T-helper 1 cell treated with Interleukin-12 subunit alpha and Interleukin-12 subunit beta and Interleukin-4 antibody, amounts not matched to agents 30 μg/mL and 1 μg/mL, for 36 hours (primary cell): ENCODE results near the gene COL4A1.

Experiments
- H3K27ac Mint-ChIP-seq: one replicate; pipeline ENCODE4 v1.8.0; 2021; ENCODE audit warnings: mild to moderate bottlenecking, mixed read lengths
- H3K27me3 Mint-ChIP-seq: one replicate; pipeline ENCODE4 v1.8.0; 2021; ENCODE audit warnings: low read depth, mixed read lengths
- H3K36me3 Mint-ChIP-seq: one replicate; pipeline ENCODE4 v1.8.0; 2021; ENCODE audit warnings: low read depth, mixed read lengths
- H3K4me1 Mint-ChIP-seq: one replicate; pipeline ENCODE4 v1.8.0; 2021; ENCODE audit warnings: low read depth, mixed read lengths
- H3K4me3 Mint-ChIP-seq: one replicate; pipeline ENCODE4 v1.8.0; 2021; ENCODE audit warnings: mild to moderate bottlenecking, moderate library complexity, mixed read lengths
- H3K9me3 Mint-ChIP-seq: one replicate; pipeline ENCODE4 v1.8.0; 2021; ENCODE audit warnings: mixed read lengths

COL4A1 gene

DNA sequence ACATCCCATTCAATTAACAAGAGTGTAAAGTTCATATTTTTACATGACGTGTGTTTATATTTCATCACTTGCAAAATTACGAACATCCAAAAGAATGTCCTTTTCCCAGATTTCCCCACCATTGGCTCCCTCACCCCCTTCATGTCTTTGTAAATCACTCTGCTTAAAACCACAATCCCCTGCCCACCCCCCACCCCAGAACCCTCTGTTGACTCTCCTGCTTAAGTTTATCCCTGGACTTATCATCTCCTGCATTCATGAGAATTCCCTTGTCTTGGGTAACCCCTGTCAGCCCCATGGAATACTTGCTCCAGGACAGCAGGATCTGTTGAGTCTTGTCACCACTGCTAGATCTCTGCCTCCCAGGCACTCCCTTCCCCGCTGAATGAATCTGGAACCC, 109.9 kb downstream of the COL4A1 start:
- peaks cover 4% of the 10 kb centered on the region for H3K27me3 Mint-ChIP-seq
- H3K4me3 Mint-ChIP-seq = no peak overlapping the region
- H3K9me3 Mint-ChIP-seq = no peaks in the 10 kb centered on the region
- H3K27ac Mint-ChIP-seq = no peak overlapping the region
- no peaks in the 10 kb centered on the region for H3K36me3 Mint-ChIP-seq
- peaks cover 2% of the 10 kb centered on the region for H3K4me1 Mint-ChIP-seq

DNA sequence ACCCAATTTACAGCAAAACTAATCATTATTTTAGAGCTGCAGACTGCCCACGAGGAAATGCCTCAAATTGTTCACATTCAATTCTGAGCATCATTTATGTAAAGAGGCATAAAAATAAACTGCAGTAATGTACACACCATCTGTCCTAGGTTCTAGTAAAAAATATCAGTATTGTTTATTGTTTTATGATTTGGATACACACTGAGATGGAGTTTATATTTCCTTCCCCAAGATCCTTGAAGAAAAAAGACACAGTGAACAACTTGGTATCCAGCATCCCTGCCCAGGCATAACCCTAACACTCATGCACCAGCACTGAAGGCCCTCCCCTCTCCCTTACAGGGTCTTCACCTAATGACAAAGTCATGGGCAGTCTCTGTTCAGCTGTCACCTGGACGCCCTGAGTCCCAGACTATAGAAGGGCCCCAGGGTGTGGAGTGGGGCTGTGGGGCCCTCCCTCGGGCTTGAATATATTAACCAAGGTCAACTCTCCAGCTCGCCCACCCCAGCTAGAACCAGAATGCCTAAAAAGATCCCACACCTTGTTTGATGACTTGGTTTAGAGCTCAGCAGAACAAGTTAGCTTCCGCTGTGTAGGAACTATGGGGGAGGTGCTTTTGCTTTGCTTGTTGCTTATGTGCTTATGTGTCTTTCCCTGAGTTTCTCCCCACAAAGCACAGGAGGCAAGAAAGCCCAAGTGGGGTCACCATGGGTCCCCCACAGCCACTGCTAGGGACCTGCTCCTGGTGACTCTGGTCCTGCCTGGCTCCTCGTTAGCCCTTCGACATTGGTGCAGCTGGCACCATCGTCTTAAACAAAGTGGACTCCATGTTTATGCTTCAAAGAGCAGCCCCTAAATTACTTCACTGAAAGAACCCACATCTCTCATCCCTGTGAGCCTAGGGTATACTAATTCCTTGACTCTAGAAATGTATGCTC, 111.1 kb downstream of the COL4A1 start:
- Mint-ChIP-seq H3K36me3 (no peaks in the 10 kb centered on the region), H3K4me3 (no peak overlapping the region), H3K4me1 (no peaks in the 10 kb centered on the region), H3K27me3 (peaks cover 5% of the 10 kb centered on the region), H3K27ac (no peak overlapping the region), H3K9me3 (no peaks in the 10 kb centered on the region)

DNA sequence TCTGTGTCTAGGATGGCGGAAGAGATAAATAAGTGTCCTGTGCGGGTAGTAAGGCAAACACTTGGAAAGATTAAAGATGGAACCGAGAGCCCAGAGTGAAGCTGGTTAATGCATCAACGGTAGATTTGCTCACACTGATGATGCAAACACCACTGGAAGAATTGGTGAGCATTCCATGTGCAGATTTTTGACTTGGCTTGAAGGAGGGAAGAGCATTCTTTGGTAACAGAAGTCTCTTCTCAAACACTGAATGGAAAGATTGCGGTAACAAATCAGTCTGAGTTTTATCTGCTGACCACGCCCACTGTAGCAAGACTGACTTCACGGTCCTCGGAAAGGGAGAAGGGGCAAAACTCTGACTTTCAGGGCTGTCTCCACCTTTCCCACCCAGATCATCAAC, 112.5 kb downstream of the COL4A1 start:
- peaks cover 7% of the 10 kb centered on the region for H3K27me3 Mint-ChIP-seq
- H3K27ac Mint-ChIP-seq = no peak overlapping the region
- H3K36me3 Mint-ChIP-seq = no peaks in the 10 kb centered on the region
- H3K4me3 Mint-ChIP-seq = no peak overlapping the region
- no peaks in the 10 kb centered on the region for H3K4me1 Mint-ChIP-seq
- H3K9me3 Mint-ChIP-seq = no peaks in the 10 kb centered on the region

DNA sequence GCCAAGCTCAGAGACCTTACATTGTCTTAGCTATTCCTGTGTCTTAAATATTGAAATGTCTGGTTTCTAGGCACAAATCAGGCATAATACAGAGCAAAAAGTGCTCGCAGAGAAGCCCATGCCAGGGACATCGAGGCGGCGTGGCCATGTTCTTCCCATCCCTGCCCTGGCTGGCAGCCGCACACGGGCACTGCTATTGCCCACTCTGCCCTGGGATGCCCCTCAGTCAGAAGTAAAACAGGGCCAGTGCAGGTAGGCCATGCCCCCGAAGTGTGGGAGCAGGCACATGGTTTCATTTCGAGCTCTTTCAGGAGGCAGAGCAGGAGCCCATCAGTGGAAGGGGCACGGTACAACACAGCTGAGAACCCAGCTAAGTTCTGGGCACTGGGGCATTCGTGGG, 113.5 kb downstream of the COL4A1 start:
- no peaks in the 10 kb centered on the region for H3K9me3 Mint-ChIP-seq
- no peaks in the 10 kb centered on the region for H3K4me1 Mint-ChIP-seq
- no peak overlapping the region for H3K27ac Mint-ChIP-seq
- H3K4me3 Mint-ChIP-seq = no peak overlapping the region
- H3K27me3 Mint-ChIP-seq = peaks cover 8% of the 10 kb centered on the region
- no peaks in the 10 kb centered on the region for H3K36me3 Mint-ChIP-seq

DNA sequence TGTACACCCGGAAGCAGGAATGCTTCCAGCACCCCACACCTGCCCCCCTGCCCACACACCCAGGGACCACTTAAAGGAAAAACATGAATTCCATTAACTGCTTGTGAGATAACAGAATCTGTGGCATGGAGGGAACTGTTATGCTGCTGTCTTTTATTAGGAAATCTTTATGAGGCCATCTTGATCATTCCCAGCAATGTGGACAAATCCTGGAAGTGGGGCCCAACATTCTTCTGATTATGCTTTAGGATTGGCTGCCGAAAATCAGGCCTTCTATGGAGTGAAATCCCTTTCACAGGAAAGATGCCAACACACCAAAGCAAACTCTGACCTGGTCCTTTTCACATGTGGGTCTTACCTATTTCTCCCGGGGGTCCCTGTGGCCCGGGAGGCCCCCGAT, 114.5 kb downstream of the COL4A1 start:
- no peaks in the 10 kb centered on the region for H3K36me3 Mint-ChIP-seq
- no peaks in the 10 kb centered on the region for H3K9me3 Mint-ChIP-seq
- H3K27ac Mint-ChIP-seq = no peak overlapping the region
- H3K4me3 Mint-ChIP-seq = no peak overlapping the region
- H3K27me3 Mint-ChIP-seq = peaks cover 13% of the 10 kb centered on the region
- H3K4me1 Mint-ChIP-seq = no peaks in the 10 kb centered on the region

DNA sequence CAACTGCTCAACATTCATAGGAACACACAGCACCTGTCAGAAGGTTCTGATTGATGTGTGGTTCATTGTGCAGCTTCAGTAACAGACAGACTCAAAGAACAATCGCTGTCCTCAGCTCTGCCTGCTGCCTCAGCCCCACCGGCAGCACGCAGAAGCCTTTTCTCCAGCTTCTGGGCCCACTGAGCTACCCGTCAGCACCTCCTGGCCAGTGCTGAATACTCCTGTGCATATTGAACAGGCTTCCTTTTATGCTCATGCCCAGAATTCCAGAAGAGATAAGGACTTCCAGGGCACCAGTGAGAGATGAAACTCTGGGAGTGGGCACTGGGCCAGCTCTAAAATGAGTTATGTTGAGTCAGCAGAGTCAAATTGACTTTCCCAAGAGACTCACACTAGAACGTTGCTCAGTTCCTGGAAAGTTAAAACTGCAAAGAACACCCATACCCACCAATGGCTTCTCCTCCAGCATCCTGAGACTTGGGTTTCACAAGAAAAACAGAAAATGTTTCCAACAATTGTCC, 119.3 kb downstream of the COL4A1 start:
- Mint-ChIP-seq H3K9me3 (no peaks in the 10 kb centered on the region), H3K4me1 (no peaks in the 10 kb centered on the region), H3K4me3 (no peak overlapping the region), H3K27me3 (peaks cover 9% of the 10 kb centered on the region), H3K27ac (no peak overlapping the region), H3K36me3 (no peaks in the 10 kb centered on the region)

DNA sequence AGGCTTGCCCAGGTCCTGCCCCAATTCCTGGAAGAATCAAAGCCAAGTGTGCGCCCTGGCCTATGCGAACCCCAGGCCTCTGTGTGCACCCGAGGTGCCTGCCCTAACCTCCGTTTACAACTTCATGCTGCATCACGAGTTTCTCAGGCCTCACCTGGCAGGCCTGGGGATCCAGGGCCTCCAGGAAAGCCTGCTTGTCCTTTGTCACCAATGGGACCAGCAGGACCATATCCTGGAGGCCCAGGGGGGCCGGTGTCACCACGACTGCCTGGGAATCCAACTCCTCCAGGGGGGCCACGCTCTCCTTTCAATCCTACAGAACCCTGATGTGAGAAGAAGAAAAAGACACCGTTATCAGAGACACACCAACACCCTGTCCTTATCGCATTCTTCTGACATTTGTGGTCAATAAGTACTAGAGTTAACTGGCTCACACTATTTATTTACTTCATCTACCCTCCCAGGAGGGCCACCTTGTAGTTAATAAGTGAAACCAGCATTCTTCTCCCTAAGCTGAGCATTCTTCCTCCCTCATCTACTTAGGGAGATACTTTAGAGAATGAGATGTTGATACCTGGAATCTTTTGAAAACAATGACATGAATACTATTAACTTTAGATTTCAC, 120.6 kb downstream of the COL4A1 start:
- Mint-ChIP-seq H3K27ac (no peak overlapping the region), H3K36me3 (no peaks in the 10 kb centered on the region), H3K27me3 (peaks cover 9% of the 10 kb centered on the region), H3K4me1 (no peaks in the 10 kb centered on the region), H3K4me3 (no peak overlapping the region), H3K9me3 (no peaks in the 10 kb centered on the region)

DNA sequence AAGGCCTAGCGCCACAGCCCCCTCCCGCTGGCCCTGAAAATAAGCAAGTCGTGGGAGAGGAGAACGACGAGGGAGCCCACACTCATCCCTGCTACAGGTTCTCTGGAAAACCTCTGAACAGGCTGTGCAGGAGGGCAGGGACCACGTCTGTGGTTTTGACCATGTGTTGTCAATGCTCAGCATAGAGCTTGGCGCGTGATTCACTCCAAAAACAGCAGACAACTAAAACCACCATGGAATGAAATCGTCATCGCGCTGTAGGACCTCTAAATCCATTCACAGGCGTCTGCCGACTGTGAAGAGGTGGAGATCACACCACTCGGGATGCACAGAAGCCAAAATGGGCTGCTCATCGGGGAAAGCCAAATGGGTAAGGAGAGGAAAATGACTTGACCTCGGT, 121.3 kb downstream of the COL4A1 start:
- Mint-ChIP-seq H3K9me3 (no peaks in the 10 kb centered on the region), H3K27ac (no peak overlapping the region), H3K4me1 (no peaks in the 10 kb centered on the region), H3K4me3 (no peak overlapping the region), H3K36me3 (no peaks in the 10 kb centered on the region), H3K27me3 (peaks cover 7% of the 10 kb centered on the region)

GRCh38 chr13:110183910-110184309, 123.0 kb downstream of the COL4A1 start:
- Mint-ChIP-seq H3K4me1 (no peaks in the 10 kb centered on the region), H3K9me3 (no peaks in the 10 kb centered on the region), H3K27ac (no peak overlapping the region), H3K36me3 (no peaks in the 10 kb centered on the region), H3K27me3 (peaks cover 6% of the 10 kb centered on the region), H3K4me3 (no peak overlapping the region)

DNA sequence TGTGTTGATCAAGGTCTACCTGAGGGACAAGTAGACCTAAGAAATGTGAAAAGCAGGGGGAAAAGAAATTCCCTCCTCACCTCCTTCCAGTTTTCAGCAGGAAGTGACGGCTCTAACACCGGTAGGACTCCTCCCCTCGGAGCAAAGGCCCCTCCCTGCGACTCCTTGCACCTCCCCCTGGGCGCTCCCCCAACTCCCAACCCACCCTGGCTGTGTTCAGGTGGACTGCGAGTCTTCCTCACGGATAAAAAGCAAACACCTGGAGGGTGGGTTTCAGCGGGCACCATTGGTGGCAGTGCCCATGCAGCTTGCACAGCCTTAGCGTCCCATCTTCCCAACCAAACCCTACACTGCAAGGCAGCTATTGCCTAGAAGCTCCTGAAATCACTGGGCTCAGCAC, 124.5 kb downstream of the COL4A1 start:
- Mint-ChIP-seq H3K27me3 (no peaks in the 10 kb centered on the region), H3K27ac (no peak overlapping the region), H3K4me1 (no peaks in the 10 kb centered on the region), H3K4me3 (no peak overlapping the region), H3K36me3 (no peaks in the 10 kb centered on the region), H3K9me3 (no peaks in the 10 kb centered on the region)

DNA sequence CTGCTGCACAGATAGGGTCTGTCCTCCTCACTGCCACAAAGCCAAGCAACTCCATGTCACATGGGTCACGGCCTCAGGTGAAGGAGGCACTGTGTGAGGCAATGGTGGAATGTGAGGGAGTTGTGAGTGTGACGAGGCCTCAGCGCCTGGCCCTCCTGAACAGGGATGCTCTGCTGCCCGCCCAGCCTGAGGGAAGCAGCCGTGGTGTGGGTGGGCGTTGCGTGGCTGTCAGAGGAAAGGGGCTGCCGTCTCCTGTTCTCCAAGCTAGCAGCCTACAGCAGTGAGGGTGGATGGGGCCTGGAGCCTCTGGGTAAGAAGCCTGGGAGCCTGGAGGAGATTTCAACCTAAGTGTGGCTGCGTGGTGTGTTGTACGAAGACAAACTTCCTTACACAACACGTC, 125.0 kb downstream of the COL4A1 start:
- Mint-ChIP-seq H3K4me3 (no peak overlapping the region), H3K36me3 (no peaks in the 10 kb centered on the region), H3K27me3 (no peaks in the 10 kb centered on the region), H3K4me1 (no peaks in the 10 kb centered on the region), H3K27ac (no peak overlapping the region), H3K9me3 (no peaks in the 10 kb centered on the region)

DNA sequence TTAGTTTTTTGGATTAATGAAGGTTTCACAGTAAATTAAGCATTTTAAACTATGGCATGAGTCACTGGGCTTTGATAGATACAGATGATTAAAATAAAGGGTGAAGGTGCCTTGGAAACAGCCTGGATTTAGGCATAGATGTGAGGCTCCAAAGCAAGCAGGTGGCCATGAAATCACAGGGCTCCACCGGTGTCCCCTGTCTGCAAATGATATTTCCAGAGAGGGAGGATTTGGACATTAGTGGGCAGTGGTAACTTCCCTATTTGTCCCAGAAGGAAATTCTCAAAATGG, 127.2 kb downstream of the COL4A1 start:
- no peaks in the 10 kb centered on the region for H3K27me3 Mint-ChIP-seq
- H3K9me3 Mint-ChIP-seq = no peaks in the 10 kb centered on the region
- H3K4me3 Mint-ChIP-seq = no peak overlapping the region
- H3K27ac Mint-ChIP-seq = no peak overlapping the region
- no peaks in the 10 kb centered on the region for H3K36me3 Mint-ChIP-seq
- H3K4me1 Mint-ChIP-seq = no peaks in the 10 kb centered on the region

DNA sequence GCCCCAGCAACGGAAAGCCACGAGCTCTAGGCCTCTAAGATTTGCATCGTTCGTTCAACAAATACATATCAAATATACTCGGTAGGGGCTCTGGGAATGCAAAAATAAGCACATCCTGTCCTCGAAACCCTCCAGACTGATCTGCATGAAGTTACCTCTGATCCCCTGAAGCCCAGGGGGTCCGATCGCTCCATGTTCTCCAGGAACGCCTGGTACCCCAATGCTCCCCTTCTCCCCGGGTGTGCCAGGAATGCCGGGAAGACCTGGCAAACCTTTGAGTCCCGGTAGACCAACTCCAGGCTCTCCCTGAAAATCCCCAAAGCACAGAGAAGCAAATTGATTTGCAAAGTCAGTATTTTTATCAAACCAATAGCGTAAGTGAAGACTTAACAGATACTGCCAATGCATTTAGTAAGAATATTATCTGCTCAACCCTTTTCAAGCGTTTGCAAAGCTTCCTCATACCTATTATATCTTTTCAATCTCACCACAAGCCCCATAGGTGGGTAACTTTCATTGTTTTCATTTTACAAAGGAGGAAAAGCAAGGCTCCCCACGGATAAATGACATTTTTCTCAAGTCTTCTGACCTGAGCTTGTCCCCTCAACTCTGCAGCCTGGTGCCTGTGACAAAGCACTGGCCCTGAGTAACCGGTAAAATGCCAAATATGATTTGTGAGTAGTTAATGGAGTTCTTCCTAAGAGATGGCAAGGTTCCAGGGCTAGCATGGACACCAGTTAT, 127.7 kb downstream of the COL4A1 start:
- Mint-ChIP-seq H3K36me3 (no peaks in the 10 kb centered on the region), H3K4me1 (no peaks in the 10 kb centered on the region)

DNA sequence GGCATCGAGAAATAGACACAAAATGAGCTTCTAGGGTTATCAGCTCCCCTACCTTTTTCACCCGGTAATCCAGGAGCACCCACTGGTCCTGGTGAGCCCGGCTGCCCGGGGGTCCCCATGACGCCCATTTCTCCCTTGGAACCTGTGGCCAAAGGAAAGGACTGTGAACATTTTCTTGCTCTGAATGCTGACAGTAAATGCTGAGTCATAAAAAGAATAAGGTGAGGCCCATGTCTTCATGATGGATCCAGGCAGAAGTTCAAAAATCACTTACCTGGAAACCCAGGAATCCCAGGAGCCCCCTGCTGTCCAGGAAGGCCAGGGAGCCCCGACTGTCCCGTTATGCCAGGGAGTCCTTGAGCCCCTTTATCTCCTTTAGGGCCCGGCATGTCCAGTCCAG, 129.2 kb downstream of the COL4A1 start:
- Mint-ChIP-seq H3K9me3 (peaks cover 6% of the 10 kb centered on the region), H3K4me1 (no peaks in the 10 kb centered on the region), H3K4me3 (no peak overlapping the region), H3K27me3 (no peaks in the 10 kb centered on the region), H3K36me3 (no peaks in the 10 kb centered on the region), H3K27ac (no peak overlapping the region)

More for the DNA sequence above, 127.7 kb downstream of the COL4A1 start:
- H3K4me3 Mint-ChIP-seq = no peak overlapping the region
- H3K27ac Mint-ChIP-seq = no peak overlapping the region
- no peaks in the 10 kb centered on the region for H3K27me3 Mint-ChIP-seq
- peaks cover 3% of the 10 kb centered on the region for H3K9me3 Mint-ChIP-seq

GRCh38 chr13:110176431-110176830, 130.5 kb downstream of the COL4A1 start:
- H3K36me3 Mint-ChIP-seq = no peaks in the 10 kb centered on the region
- no peaks in the 10 kb centered on the region for H3K4me1 Mint-ChIP-seq
- no peak overlapping the region for H3K27ac Mint-ChIP-seq
- H3K27me3 Mint-ChIP-seq = no peaks in the 10 kb centered on the region
- H3K4me3 Mint-ChIP-seq = no peak overlapping the region
- H3K9me3 Mint-ChIP-seq = peaks cover 12% of the 10 kb centered on the region
